ENCODE measurements around the gene RNF40.
A peak's percentile ranks its signal among the peaks of the same experiment; 100 is the strongest.
"Not testable (repeated sequence)": the region's sequence is repeated elsewhere in the genome, so short reads cannot be mapped to it uniquely, and the experiment has no call there.

Gene RNF40

DNA sequence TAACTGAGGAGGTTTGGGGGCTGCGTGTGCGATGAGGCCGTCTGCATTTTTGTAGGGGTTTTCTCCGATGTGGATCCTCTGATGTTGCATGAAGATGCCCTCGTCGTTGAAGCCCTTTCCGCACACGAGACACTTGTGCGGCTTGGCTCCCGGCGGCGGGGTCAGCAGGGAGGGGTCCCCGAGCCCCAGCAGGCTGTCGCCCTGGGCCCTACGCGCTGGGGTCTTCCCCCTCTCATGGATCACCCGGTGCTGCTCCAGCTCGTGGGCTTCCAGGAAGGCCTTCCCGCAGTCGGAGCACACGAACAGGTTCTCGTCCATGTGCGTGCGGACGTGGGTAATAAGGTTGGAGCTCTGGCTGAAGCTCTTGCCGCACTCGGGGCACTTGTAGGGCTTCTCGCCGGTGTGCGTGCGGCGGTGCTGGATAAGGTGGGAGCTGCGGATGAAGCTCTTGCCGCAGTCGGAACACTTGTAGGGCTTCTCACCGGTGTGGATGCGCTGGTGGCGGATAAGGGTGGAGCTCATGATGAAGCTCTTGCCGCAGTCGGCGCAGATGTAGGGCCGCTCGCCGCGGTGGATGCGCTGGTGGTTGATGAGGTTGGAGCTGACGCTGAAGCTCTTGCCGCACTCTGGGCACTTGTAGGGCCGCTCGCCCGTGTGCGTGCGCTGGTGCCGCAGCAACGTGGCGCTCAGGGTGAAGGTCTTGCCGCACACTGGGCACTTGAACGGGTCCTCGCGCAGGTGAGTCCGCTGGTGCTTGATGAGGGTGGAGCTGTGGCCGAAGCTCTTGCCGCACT lies 20.6 kb downstream of the RNF40 start:
- DNase-seq (ENCODE audit: low read depth) = no peak

DNA sequence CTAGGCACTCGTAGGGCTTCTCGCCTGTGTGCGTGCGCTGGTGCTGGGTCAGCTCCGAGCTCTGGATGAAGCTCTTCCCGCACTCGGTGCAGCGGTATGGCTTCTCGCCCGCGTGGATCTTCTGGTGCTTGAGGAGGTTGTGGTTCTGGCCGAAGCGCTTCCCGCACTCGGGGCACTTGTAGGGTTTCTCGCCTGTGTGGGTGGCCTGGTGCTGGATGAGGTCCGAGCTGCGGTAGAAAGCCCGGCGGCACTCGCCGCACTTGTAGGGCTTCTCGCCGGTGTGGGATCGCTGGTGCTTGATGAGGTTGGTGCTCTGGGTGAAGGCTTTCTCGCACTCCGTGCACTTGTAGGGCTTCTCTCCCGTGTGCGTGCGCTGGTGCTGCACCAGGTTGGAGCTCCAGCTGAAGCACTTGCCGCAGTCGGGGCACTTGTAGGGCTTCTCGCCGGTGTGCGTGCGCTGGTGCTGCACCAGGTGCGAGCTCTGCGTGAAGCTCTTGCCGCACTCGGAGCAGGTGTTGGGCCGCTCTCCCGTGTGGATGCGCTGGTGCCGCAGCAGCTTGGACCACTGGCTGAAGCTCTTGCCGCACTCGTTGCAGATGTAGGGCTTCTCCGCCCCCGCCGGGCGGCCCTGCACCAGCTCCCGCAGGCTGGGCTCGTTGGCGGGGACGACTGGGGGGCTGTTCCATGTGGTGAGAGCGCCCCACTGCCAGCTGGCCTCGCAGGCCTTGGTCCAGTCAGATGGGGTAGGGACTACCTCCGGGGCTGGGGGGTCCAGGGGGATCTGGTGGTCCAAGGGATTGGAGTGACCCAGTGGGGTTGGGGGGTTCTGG lies 21.4 kb downstream of the RNF40 start:
- no peak for DNase-seq (ENCODE audit: low read depth)

DNA sequence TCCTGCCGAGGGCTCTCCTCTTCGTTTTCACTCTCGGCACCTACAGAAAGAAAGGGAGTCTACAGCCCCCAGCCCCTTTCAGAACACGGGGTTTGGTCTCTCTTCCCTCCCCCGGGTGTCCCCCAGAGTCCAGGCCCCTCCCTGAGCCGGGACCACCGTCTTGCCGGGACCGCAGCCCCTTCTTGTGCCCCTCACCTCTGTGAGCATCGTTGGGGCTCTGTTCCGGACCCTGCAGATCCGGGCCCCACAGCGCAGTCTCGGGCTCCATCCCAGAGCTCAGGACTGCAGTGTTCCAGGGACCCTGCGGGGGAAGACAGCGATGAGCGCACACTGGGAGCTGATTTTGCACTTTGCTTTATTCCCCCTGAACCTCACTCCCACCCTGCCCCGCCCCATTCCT lies 22.1 kb downstream of the RNF40 start:
- no peak for DNase-seq (ENCODE audit: low read depth)

- no peak for DNase-seq (ENCODE audit: low read depth)
Observed at GRCh38 chr16:30785126-30786106, 23.3 kb downstream of the RNF40 start.

DNA sequence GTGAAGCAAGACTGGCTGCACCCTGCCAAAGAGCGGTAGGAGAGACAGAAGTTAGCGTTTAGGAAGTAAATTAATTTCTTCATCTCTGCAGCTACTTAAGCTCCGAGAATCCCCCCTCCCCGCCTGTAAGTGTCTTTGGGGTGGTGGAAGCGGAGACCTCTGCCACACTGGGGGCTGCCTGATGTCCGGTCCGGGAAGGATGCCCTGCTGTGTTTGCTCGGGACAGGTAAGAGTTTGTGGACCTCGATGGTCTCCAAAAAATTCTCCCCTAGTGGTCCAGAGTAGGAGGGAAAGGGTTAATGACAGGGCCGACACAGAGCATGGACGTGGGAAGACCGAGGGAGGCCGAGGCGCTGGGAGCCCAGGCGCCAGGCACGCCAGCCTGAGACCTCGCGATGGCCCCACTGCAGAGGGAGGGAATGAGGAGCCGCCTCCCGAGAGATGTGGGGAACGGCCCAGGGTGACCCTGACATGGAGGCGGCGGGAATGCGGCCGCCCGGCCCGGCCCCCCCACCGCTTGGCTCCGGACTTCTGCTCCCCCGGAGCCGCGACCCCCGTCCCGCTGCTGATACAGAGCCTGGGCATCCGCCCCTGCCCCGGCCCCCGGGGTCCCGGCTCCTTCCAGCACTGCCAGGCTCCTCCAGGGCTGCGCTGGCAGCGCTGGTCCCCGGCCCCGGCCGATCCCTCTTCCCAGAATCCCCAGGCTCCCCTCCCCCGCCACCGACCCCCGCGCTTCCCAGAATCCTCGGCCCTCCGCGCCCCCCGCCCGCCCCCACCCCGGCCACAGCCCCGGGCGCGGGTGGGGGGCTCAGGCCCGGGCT lies 24.2 kb downstream of the RNF40 start:
- no peak for DNase-seq (ENCODE audit: low read depth)

DNA sequence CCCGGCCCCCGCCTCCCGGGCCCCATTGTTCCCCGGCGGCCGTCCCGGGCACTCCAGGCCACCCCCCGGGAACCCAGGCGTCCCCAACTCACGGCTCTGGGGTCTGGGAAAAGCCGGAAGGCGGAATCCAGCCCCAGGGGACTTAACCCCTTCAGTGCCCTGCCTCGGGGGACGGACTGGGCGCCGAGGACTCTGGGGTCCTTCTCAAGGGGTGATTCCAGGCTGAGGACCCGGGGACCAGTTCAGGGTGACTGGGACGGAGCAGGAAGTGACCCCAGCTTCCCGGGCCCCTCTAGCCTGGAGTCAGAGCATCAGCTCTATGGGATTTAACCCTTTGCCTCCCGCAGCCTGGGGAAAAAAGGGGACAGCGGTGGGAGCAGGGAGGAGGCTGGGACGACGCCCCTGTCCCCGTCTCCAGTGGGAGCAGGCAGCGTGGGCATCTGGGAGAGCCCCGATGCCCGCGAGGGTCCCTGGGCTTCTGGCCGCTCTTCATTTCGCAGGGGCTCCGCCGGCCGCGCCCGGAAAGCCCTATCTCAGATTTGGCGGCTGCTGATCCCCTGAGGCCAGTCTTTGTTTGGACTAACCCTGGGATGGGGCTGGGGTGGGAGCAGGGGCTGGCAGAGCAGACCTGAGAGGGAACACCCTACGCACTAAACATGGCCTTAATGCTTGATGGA lies 25.0 kb downstream of the RNF40 start, which contains the start of gene ZNF629:
Gene ZNF629 (minus strand): TSS at position 270 of the 677 bp plus-strand sequence. CDS start 2,723 bp downstream, outside the sequence.
- no peak for DNase-seq (ENCODE audit: low read depth)

GRCh38 chr16:30787613-30788378 lies 25.7 kb downstream of the RNF40 start:
- no peak for DNase-seq (ENCODE audit: low read depth)

DNA sequence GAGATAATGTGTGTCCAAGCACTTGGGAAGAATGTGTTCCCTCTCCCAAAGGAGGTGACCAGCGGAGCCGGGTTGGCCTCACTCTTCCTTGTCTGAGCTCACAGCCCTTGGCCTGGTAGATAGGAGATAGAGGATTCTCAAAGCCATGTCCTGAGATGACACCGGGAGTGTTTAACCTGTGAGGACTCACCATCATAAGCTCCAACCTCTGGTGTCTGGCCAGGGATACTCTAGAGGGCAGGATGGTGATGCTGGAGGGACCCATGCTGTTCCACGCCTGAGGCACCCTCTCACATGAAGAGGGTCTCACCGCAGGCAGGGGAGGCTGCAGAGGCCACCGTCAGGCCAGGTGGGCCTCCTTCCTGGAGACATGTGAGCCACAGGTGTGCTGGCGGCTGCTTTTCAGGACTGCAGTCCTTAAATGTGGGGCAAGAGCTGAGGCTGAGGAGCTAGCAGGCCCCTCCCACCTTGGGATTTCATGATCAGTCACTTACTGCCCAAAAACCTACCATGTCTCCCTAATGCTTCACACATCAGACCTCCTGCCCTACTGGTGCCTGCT lies 31.5 kb downstream of the RNF40 start:
- DNase-seq (ENCODE audit: low read depth) = no peak

DNA sequence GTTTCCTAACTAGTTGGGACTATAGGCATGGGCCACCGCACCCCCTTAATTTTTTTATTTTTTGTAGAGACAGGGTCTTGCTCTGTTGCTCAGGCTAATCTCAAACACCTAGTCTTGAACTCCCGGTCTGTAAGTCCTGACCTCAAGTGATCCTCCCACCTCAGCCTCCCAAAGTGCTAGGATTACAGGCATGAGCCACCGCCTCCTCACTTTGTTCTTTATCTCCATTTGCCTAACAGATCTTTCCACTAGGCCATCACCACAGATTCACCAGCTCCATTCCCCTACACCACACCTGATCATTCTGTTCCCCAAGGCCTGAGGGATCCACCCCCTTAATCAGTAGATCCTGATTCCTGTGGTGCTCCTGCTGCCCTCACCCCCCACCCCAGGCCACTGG lies 32.5 kb downstream of the RNF40 start:
- DNase-seq (ENCODE audit: low read depth) = no peak

- no peak for DNase-seq (ENCODE audit: low read depth)
Observed at GRCh38 chr16:30797670-30798309, 35.7 kb downstream of the RNF40 start.

DNA sequence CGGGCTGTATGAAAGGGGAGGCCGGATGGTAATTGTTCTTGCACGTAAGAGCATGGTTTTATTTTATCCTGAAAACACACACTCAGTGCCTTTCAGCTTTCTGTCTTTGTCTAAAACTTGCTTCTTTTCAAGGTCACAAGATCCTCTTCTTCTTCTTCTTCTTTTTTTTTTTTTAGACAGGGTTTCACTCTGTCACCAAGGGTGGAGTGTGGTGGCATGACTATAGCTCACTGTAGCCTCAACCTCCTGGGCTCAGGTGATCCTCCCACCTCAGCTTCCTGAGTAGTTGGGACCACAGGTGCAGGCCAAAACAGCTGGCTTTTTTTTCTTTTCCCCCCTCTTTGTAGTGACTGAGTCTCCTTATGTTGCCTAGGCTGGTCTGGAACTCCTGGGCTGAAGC lies 40.8 kb downstream of the RNF40 start:
- DNase-seq (ENCODE audit: low read depth) = no peak

DNA sequence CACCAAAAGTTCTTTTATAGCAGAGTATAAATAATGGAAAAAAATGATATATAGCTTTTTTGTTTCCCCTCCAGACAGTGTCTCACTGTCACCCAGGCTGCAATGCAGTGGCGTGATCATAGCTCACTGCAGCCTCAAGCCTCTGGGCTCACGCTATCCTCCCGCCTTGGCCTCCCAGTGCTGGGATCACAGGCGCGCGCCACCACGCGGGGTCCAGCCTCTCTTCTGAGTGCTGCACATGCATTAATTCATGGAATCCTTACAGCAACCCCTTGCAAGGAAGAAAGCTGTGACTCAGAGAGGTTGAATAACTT lies 42.9 kb downstream of the RNF40 start:
- DNase-seq (ENCODE audit: low read depth) = no peak

GRCh38 chr16:30805370-30806169 lies 43.4 kb downstream of the RNF40 start:
- DNase-seq (ENCODE audit: low read depth) = peak; percentile 53

DNA sequence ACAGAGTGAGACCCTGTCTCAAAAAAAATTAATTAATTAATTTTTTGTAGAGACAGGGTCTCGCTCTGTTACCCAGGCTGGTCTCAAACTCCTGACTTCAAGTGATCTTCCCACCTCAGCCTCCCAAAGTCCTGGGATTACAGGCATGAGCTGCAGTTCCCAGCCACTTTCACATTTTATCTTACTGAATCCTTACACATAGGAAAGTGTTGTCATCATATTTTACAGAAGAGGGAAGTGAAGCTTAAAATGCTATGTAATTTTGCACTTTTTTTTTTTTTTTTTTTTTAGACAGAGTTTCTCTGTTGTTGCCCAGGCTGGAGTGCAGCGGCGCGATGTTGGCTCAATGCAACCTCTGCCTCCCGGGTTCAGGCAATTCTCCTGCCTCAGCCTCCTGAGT lies 46.0 kb downstream of the RNF40 start:
- no peak for DNase-seq (ENCODE audit: low read depth)

- not testable (repeated sequence) for DNase-seq (ENCODE audit: low read depth)
Observed at GRCh38 chr16:30808890-30809426, 46.8 kb downstream of the RNF40 start.

DNA sequence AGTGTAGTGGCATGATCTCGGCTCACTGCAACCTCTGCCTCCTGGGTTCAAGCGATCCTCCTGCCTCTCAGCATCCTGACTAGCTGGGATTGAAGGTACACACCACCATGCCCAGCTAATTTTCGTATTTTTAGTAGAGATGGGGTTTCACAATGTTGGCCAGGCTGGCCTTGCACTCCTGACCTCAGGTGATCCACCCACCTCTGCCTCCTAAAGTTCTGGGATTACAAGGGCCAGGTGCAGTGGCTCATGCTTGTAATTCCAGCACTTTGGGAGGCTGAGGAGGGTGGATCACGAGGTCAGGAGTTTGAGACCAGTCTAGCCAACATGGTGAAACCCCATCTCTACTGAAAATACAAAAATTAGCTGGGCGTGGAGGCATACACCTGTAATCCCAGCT lies 47.6 kb downstream of the RNF40 start:
- not testable (repeated sequence) for DNase-seq (ENCODE audit: low read depth)

GRCh38 chr16:30813821-30814189 lies 51.7 kb downstream of the RNF40 start:
- no peak for DNase-seq (ENCODE audit: low read depth)

GRCh38 chr16:30816769-30817168 lies 54.6 kb downstream of the RNF40 start:
- no peak for DNase-seq (ENCODE audit: low read depth)
